CD4-positive, alpha-beta T cell (primary cell): ENCODE measurements around the gene DPP3. TPM values are rescaled to one million over a fixed set of nuclear protein-coding genes. Genes with fewer than 3 reads are reported as not detected.

Experiments
- ATAC-seq: fragments of 200-7000 bp; cut with Tn5 transposase; one replicate; pipeline ENCODE4 v1.10.0; 2022; ENCODE audit warnings: mild to moderate bottlenecking; ENCODE audit not compliant: poor library complexity
- CTCF ChIA-PET: fragments of 350-600 bp; sonication (Branson Sonifier 250); formaldehyde crosslinking; loops from one replicate; lab custom pipeline; 2021; ENCODE audit warnings: antibody characterized with exemption, inconsistent platforms; lab: Charles Lee
- POLR2A ChIA-PET: fragments of 350-600 bp; sonication (Branson Sonifier 250); formaldehyde crosslinking; loops from one replicate; lab custom pipeline; 2021; ENCODE audit warnings: antibody characterized with exemption, inconsistent platforms; lab: Charles Lee
- DNase-seq, 14 experiments: peaks; one replicate each; pipeline ENCODE4 v3.0.0-alpha.2; 2013 to 2020; ENCODE audit warnings: mixed read lengths in 2 of 14
- H3K27ac ChIP-seq, 2 donors: one replicate each; pipeline versions ENCODE4 v1.5.1 to v1.7.0; 2013; ENCODE audit warnings: low read length in 2 of 2, low read depth in 1 of 2, mild to moderate bottlenecking in 1 of 2
- H3K27me3 ChIP-seq, 2 experiments: 1 replicate in 1 of 2; 2 replicates in 1 of 2; pipeline versions ENCODE4 v1.6.1 to v1.7.0; 2013; ENCODE audit warnings: low read length in 2 of 2, control low read depth in 1 of 2, mild to moderate bottlenecking in 1 of 2, moderate library complexity in 1 of 2; ENCODE audit not compliant: insufficient read depth in 2 of 2, control insufficient read depth in 1 of 2
- H3K36me3 ChIP-seq: one replicate; pipeline ENCODE4 v1.6.1; 2013; ENCODE audit warnings: low read length, control low read depth; ENCODE audit not compliant: insufficient read depth
- H3K4me1 ChIP-seq: one replicate; pipeline ENCODE4 v1.6.1; 2013; ENCODE audit warnings: low read length, control low read depth; ENCODE audit not compliant: insufficient read depth
- H3K4me3 ChIP-seq: one replicate; pipeline ENCODE4 v1.5.1; 2013; ENCODE audit warnings: mild to moderate bottlenecking, low read length, moderate library complexity
- H3K9me3 ChIP-seq, 2 experiments: 1 replicate in 1 of 2; 2 replicates in 1 of 2; pipeline versions ENCODE4 v1.6.1 to v1.7.0; 2013; ENCODE audit warnings: low read length in 2 of 2, mild to moderate bottlenecking in 2 of 2, control low read depth in 1 of 2, moderate library complexity in 1 of 2; ENCODE audit not compliant: control insufficient read depth in 1 of 2, insufficient read depth in 1 of 2
- H3K27ac Mint-ChIP-seq: one replicate; pipeline ENCODE4 v1.8.0; 2020; ENCODE audit warnings: mixed read lengths
- H3K27me3 Mint-ChIP-seq: one replicate; pipeline ENCODE4 v1.8.0; 2021; ENCODE audit warnings: mixed read lengths
- H3K36me3 Mint-ChIP-seq: one replicate; pipeline ENCODE4 v1.8.0; 2021; ENCODE audit warnings: low read depth, mixed read lengths
- H3K4me1 Mint-ChIP-seq: one replicate; pipeline ENCODE4 v1.8.0; 2021; ENCODE audit warnings: low read depth, mixed read lengths
- H3K4me3 Mint-ChIP-seq: one replicate; pipeline ENCODE4 v1.8.0; 2020; ENCODE audit warnings: mild to moderate bottlenecking, mixed read lengths
- H3K9me3 Mint-ChIP-seq: one replicate; pipeline ENCODE4 v1.8.0; 2020; ENCODE audit warnings: mixed read lengths
- intact Hi-C, 2 experiments: fragments of 100-400 bp; cut with DNase I in 1 of 2; cut with micrococcal nuclease in 1 of 2; formaldehyde crosslinking; loops; one replicate each; pipeline versions ENCODE4 v1.15.1 to v1.9.0; 2023 to 2025; cut with DNase I, micrococcal nuclease
- total RNA-seq, 174 experiments: library from RNA in 2 of 174; stranded (reverse) in 2 of 174; gene quantifications; one replicate each; pipeline ENCODE4 v1.2.3 and lab custom pipeline; 2021 to 2026
- TF ChIP-seq, protein P1 (sequence below): fragments of 200-600 bp; IDR thresholded peaks from one replicate; pipeline ENCODE4 v1.8.0; 2022; ENCODE audit warnings: antibody characterized with exemption, mild to moderate bottlenecking

Gene DPP3
- total RNA-seq, 2 experiments from 2014 or later, result 16.9 to 17.7 TPM

- no peaks in the 10 kb centered on the region for H3K27me3 ChIP-seq
- ChIA-PET CTCF (no interaction called here), POLR2A (no interaction called here)
- Mint-ChIP-seq H3K36me3 (peaks cover 26% of the 10 kb centered on the region), H3K4me3 (no peak overlapping the region), H3K27me3 (no peaks in the 10 kb centered on the region), H3K27ac (no peak overlapping the region), H3K9me3 (no peaks in the 10 kb centered on the region), H3K4me1 (peaks cover 13% of the 10 kb centered on the region)
- H3K4me1 ChIP-seq, result peaks cover 2% of the 10 kb centered on the region
- H3K27ac ChIP-seq, result no peak overlapping the region
- no peaks in the 10 kb centered on the region for H3K9me3 ChIP-seq
- H3K36me3 ChIP-seq, result peaks cover 27% of the 10 kb centered on the region
- ATAC-seq (no peak), DNase-seq (no peak)
- H3K4me3 ChIP-seq, result no peak overlapping the region
- intact Hi-C loops, result loop anchor here in 1 of 2 experiments (5.0 kb wide), 1 partner anchor 118 kb away; the partner anchor contains the start of genes CCDC87 and CCS
- TF ChIP-seq, protein P1, sequence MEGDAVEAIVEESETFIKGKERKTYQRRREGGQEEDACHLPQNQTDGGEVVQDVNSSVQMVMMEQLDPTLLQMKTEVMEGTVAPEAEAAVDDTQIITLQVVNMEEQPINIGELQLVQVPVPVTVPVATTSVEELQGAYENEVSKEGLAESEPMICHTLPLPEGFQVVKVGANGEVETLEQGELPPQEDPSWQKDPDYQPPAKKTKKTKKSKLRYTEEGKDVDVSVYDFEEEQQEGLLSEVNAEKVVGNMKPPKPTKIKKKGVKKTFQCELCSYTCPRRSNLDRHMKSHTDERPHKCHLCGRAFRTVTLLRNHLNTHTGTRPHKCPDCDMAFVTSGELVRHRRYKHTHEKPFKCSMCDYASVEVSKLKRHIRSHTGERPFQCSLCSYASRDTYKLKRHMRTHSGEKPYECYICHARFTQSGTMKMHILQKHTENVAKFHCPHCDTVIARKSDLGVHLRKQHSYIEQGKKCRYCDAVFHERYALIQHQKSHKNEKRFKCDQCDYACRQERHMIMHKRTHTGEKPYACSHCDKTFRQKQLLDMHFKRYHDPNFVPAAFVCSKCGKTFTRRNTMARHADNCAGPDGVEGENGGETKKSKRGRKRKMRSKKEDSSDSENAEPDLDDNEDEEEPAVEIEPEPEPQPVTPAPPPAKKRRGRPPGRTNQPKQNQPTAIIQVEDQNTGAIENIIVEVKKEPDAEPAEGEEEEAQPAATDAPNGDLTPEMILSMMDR, result no peak
These were observed 6.4 kb upstream of the DPP3 start for GRCh38 chr11:66473608-66474515.

DNA sequence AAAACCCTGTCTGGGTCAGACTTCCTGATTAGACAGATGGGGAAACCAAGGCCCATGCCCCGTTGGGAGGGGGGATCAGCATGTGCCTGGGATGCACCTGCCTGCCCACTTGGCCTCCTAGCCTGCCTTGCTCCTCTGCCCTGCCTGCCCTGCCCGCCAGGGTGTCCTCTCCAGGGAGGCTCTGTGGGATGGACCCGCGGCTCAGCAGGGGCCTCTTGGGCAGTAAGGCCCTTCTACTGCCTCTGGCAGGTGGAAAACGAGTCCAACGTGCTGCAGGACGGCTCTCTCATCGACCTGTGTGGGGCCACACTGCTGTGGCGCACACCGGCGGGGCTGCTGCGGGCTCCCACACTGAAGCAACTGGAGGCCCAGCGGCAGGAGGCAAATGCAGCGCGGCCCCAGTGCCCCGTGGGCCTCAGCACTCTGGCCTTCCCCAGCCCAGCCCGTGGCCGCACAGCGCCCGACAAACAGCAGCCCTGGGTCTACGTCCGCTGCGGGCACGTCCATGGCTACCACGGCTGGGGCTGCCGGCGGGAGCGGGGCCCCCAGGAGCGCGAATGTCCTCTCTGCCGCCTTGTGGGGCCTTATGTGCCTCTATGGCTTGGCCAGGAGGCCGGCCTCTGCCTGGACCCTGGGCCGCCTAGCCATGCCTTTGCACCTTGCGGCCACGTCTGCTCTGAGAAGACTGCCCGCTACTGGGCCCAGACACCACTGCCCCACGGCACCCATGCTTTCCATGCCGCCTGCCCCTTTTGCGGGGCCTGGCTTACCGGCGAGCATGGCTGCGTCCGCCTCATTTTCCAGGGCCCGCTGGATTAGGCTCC is 4.7 kb upstream of the DPP3 start:
- H3K9me3 Mint-ChIP-seq, result no peaks in the 10 kb centered on the region
- DNase-seq, result no peak
- Histone ChIP-seq H3K36me3 (peaks cover 27% of the 10 kb centered on the region), H3K27me3 (no peaks in the 10 kb centered on the region), H3K4me3 (no peak overlapping the region), H3K27ac (no peak overlapping the region), H3K9me3 (no peaks in the 10 kb centered on the region), H3K4me1 (peaks cover 15% of the 10 kb centered on the region)
- CTCF ChIA-PET, result no interaction called here
- intact Hi-C loops, result no loop called here
- ATAC-seq, result no peak
- H3K27ac Mint-ChIP-seq, result no peak overlapping the region
- TF ChIP-seq, protein P1, result no peak
- H3K4me1 Mint-ChIP-seq, result peaks cover 24% of the 10 kb centered on the region
- no peaks in the 10 kb centered on the region for H3K27me3 Mint-ChIP-seq
- H3K4me3 Mint-ChIP-seq, result no peak overlapping the region
- POLR2A ChIA-PET, result no interaction called here
- H3K36me3 Mint-ChIP-seq, result peaks cover 29% of the 10 kb centered on the region

DNA sequence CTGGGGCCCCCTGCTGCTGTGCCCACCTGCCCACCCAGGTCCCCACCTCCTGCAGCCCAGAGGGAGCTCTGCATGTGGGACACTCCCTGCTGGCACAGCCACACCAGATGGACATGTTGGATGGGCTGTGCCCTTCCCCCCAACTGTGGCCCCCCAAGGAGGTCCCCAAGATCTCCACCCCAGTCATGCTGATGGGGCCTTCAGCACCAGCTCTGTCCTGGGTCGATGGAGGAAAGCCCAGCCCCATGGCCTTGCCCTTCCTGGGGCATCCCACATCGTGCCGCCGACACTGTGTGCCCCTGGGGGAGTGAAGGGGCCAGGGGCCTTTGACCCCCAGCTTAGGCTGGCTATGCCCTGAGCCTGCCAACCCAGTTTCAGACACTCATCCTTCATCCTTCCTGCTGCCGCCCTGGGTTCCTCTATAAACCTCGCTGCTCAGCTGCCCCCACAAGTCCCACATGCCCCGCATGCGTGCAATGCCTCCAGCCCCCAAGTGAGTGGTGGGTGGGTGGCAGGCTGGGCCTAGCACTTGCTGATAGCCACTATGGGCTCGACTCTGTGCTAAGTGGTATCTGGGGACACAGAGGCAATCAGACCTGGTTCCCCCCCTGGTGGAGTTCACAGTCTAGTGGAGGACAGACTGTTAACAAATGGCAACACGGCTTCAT is 3.9 kb upstream of the DPP3 start:
- Histone ChIP-seq H3K27ac (no peak overlapping the region), H3K4me1 (peaks cover 23% of the 10 kb centered on the region), H3K27me3 (no peaks in the 10 kb centered on the region), H3K36me3 (peaks cover 27% of the 10 kb centered on the region), H3K9me3 (no peaks in the 10 kb centered on the region), H3K4me3 (no peak overlapping the region)
- Mint-ChIP-seq H3K36me3 (peaks cover 25% of the 10 kb centered on the region), H3K27me3 (no peaks in the 10 kb centered on the region), H3K4me3 (peak overlapping the region; percentile 62), H3K9me3 (no peaks in the 10 kb centered on the region), H3K4me1 (peaks cover 24% of the 10 kb centered on the region), H3K27ac (peak overlapping the region; percentile 55)
- intact Hi-C loops, result no loop called here
- ATAC-seq (no peak), DNase-seq (peak in 1 of 14 experiments; percentile 20)
- CTCF ChIA-PET, result no interaction called here
- POLR2A ChIA-PET, result no interaction called here
- TF ChIP-seq, protein P1, result no peak
